B cell (primary cell): ENCODE data around the gene AKTIP. TPM values are rescaled to one million over a fixed set of nuclear protein-coding genes. Genes with fewer than 3 reads are reported as not detected.

Experiments used
- ATAC-seq: fragments of 200-7000 bp; cut with Tn5 transposase; one replicate; pipeline ENCODE4 v1.10.0; 2021; ENCODE audit warnings: low read depth, mild to moderate bottlenecking, moderate number of reproducible peaks, moderate library complexity
- CTCF ChIA-PET: fragments of 350-600 bp; sonication (Branson Sonifier 250); formaldehyde crosslinking; loops from one replicate; lab custom pipeline; 2021; ENCODE audit warnings: antibody characterized with exemption, inconsistent platforms; lab: Charles Lee
- POLR2A ChIA-PET: fragments of 350-600 bp; sonication (Branson Sonifier 250); formaldehyde crosslinking; loops from one replicate; lab custom pipeline; 2021; ENCODE audit warnings: antibody characterized with exemption; lab: Charles Lee
- DNase-seq: peaks from one replicate; pipeline ENCODE4 v3.0.0; 2013
- H2AFZ ChIP-seq: 2 replicates; pipeline ENCODE4 v1.6.1; 2012; ENCODE audit warnings: mild to moderate bottlenecking, low read depth, low read length; ENCODE audit not compliant: insufficient read depth, poor library complexity, severe bottlenecking
- H3K27ac ChIP-seq, 2 donors: 1 replicate in 1 of 2; 2 replicates in 1 of 2; pipeline ENCODE4 v1.5.1; 2012 to 2013; ENCODE audit warnings: low read length in 2 of 2, mild to moderate bottlenecking in 2 of 2, moderate library complexity in 1 of 2
- H3K27me3 ChIP-seq, 4 experiments: fragments of 200-600 bp in 1 of 4; sonication (generic) in 1 of 4; replicated peaks in 1 of 4; 1 replicate in 2 of 4; 2 replicates in 2 of 4; pipeline versions ENCODE4 v1.6.1 to v1.7.0; 2013 to 2016; ENCODE audit warnings: low read length in 3 of 4, mild to moderate bottlenecking in 2 of 4, mixed read lengths in 1 of 4, moderate library complexity in 1 of 4; ENCODE audit not compliant: insufficient read depth in 4 of 4, control insufficient read depth in 3 of 4; ENCODE audit errors: control extremely low read depth in 1 of 4
- H3K36me3 ChIP-seq, 2 experiments: replicated peaks in 1 of 2; 1 replicate in 1 of 2; 2 replicates in 1 of 2; pipeline versions ENCODE4 v1.6.1 to v1.7.1; 2013; ENCODE audit warnings: low read length in 1 of 2; ENCODE audit not compliant: insufficient read depth in 2 of 2, control insufficient read depth in 1 of 2; ENCODE audit errors: control extremely low read depth in 1 of 2, extremely low read depth in 1 of 2
- H3K4me1 ChIP-seq, 2 donors: fragments of 200-600 bp in 1 of 2; sonication (generic) in 1 of 2; 1 replicate in 1 of 2; 2 replicates in 1 of 2; pipeline versions ENCODE4 v1.5.1 to v1.6.1; 2013 to 2017; ENCODE audit warnings: low read length in 2 of 2; ENCODE audit not compliant: control insufficient read depth in 2 of 2, insufficient read depth in 2 of 2
- H3K4me2 ChIP-seq: replicated peaks from 2 replicates; pipeline ENCODE3; 2012; ENCODE audit warnings: mild to moderate bottlenecking, low read depth, low read length; ENCODE audit not compliant: poor library complexity, severe bottlenecking
- H3K4me3 ChIP-seq, 5 experiments: fragments of 200-600 bp in 1 of 5; sonication (generic) in 1 of 5; 1 replicate in 3 of 5; 2 replicates in 2 of 5; pipeline versions ENCODE4 v1.5.1 to v1.7.0; 2011 to 2016; ENCODE audit warnings: low read length in 4 of 5, mild to moderate bottlenecking in 4 of 5, low read depth in 2 of 5, control low read depth in 1 of 5, moderate library complexity in 1 of 5; ENCODE audit not compliant: insufficient read depth in 1 of 5; ENCODE audit errors: control extremely low read depth in 1 of 5, extremely low read depth in 1 of 5
- H3K79me2 ChIP-seq: fragments of 200-600 bp; sonication (generic); one replicate; pipeline ENCODE4 v1.6.0; 2016; ENCODE audit warnings: low read length; ENCODE audit not compliant: control insufficient read depth, insufficient read depth
- H3K9ac ChIP-seq: fragments of 200-600 bp; sonication (generic); 2 replicates; pipeline ENCODE4 v1.6.1; 2017; ENCODE audit warnings: mild to moderate bottlenecking, low read length, moderate library complexity
- H3K9me3 ChIP-seq, 3 donors: one replicate each; pipeline versions ENCODE4 v1.6.1 to v1.7.1; 2013; ENCODE audit warnings: low read length in 2 of 3; ENCODE audit not compliant: control insufficient read depth in 2 of 3, insufficient read depth in 1 of 3; ENCODE audit errors: control extremely low read depth in 1 of 3
- H4K20me1 ChIP-seq: 2 replicates; pipeline ENCODE4 v1.6.0; 2012; ENCODE audit warnings: mild to moderate bottlenecking, low read length; ENCODE audit not compliant: insufficient read depth, control insufficient read depth, poor library complexity, severe bottlenecking
- H3K27ac Mint-ChIP-seq: one replicate; pipeline ENCODE4 v1.8.0; 2021; ENCODE audit warnings: mixed read lengths
- H3K27me3 Mint-ChIP-seq: one replicate; pipeline ENCODE4 v1.8.0; 2021; ENCODE audit warnings: mixed read lengths
- H3K4me1 Mint-ChIP-seq: one replicate; pipeline ENCODE4 v1.8.0; 2021; ENCODE audit warnings: mixed read lengths
- H3K4me3 Mint-ChIP-seq: one replicate; pipeline ENCODE4 v1.8.0; 2021; ENCODE audit warnings: mixed read lengths
- H3K9me3 Mint-ChIP-seq: one replicate; pipeline ENCODE4 v1.8.0; 2022; ENCODE audit warnings: mixed read lengths; ENCODE audit not compliant: insufficient read depth
- CTCF ChIP-seq: fragments of 200-600 bp; IDR thresholded peaks from one replicate; pipeline ENCODE4 v1.8.0; 2022; ENCODE audit warnings: antibody characterized with exemption, mild to moderate bottlenecking
- EZH2 ChIP-seq: IDR thresholded peaks from 2 replicates; pipeline ENCODE4 v1.6.1; 2012; ENCODE audit warnings: borderline replicate concordance, low read depth, mild to moderate bottlenecking, moderate library complexity, low read length; ENCODE audit not compliant: insufficient read depth, poor library complexity, severe bottlenecking
- WGBS: methylation state at CpG from one replicate; pipeline ENCODE4 v1.1.5; 2013; ENCODE audit warnings: missing lambda C conversion rate; ENCODE audit not compliant: insufficient coverage; 5-methylcytosine and 5-hydroxymethylcytosine counted together
- intact Hi-C: fragments of 100-400 bp; cut with micrococcal nuclease; formaldehyde crosslinking; loops from one replicate; pipeline ENCODE4 v1.10.0; 2022
- polyA plus RNA-seq: library from polyadenylated mRNA; depleted of rRNA; stranded (reverse); fragments of >200 nt; gene quantifications from 2 replicates; pipeline ENCODE4 v1.2.3, GENCODE V29; 2012
- total RNA-seq, 2 donors: library from RNA; stranded (reverse); fragments of 120-200 nt in 1 of 2; gene quantifications; 1 replicate in 1 of 2; 2 replicates in 1 of 2; pipeline versions ENCODE4 v1.2.3 to v1.2.4, GENCODE V29; 2013 to 2022

AKTIP gene
- total and polyA plus RNA-seq, 2 donors (not counting 1 experiment from before 2014, with no cell fraction given) = 12.6 to 24.0 TPM

- H3K79me2 ChIP-seq = peaks cover 20% of the 10 kb centered on the region
- no peaks in the 10 kb centered on the region for H3K9me3 Mint-ChIP-seq
- POLR2A ChIA-PET = interaction anchor here (0.6 to 2.2 kb wide), 9 partner anchors 11 to 188 kb away, joined by 3 to 25 read pairs (median 6); partner anchors contain the start of gene RBL2
- H3K4me3 ChIP-seq = peak overlapping the region; percentile 52 to 90 (median 86)
- H3K27ac ChIP-seq = peak overlapping the region; percentile 82 to 83
- peak overlapping the region; percentile 96 for H2AFZ ChIP-seq
- H3K9me3 ChIP-seq = no peaks in the 10 kb centered on the region
- no peaks in the 10 kb centered on the region for H3K27me3 ChIP-seq
- peak; percentile 100 for DNase-seq
- TF ChIP-seq EZH2 (no peak), CTCF (no peak)
- H3K9ac ChIP-seq = peak overlapping the region; percentile 87
- H4K20me1 ChIP-seq = no peaks in the 10 kb centered on the region
- H3K4me3 Mint-ChIP-seq = peak overlapping the region; percentile 87
- peak overlapping the region; percentile 83 for H3K27ac Mint-ChIP-seq
- H3K4me1 Mint-ChIP-seq = peaks cover 31% of the 10 kb centered on the region
- H3K27me3 Mint-ChIP-seq = no peaks in the 10 kb centered on the region
- peaks cover 0 to 3% of the 10 kb centered on the region in 2 experiments for H3K36me3 ChIP-seq
- intact Hi-C loops = loop anchor here (1.0 to 5.0 kb wide), 4 partner anchors 15 to 441 kb away; partner anchors contain the start of gene RBL2
- H3K4me1 ChIP-seq = peaks cover 18 to 21% of the 10 kb centered on the region in 2 donors
- WGBS = 0% methylated on average over 43 of the region's 46 CpGs
- CTCF ChIA-PET = interaction anchor here (0.6 to 2.2 kb wide), 6 partner anchors 13 to 1312 kb away, joined by 3 to 6 read pairs (median 4); partner anchors contain the start of gene RBL2
- peak; percentile 91 for ATAC-seq
- H3K4me2 ChIP-seq = peak overlapping the region; percentile 92
These were observed 388 bp upstream of the AKTIP start for GRCh38 chr16:53503270-53503923.

- no peak overlapping the region for H3K27ac Mint-ChIP-seq
- Histone ChIP-seq H4K20me1 (no peaks in the 10 kb centered on the region), H2AFZ (no peak overlapping the region), H3K4me1 (peaks cover 18 to 21% of the 10 kb centered on the region in 2 donors), H3K4me2 (peak overlapping the region; percentile 96), H3K4me3 (no peak overlapping the region), H3K9me3 (no peaks in the 10 kb centered on the region), H3K79me2 (peaks cover 20% of the 10 kb centered on the region), H3K9ac (no peak overlapping the region), H3K27me3 (no peaks in the 10 kb centered on the region), H3K27ac (no peak overlapping the region), H3K36me3 (peaks cover 0 to 22% of the 10 kb centered on the region in 2 experiments)
- intact Hi-C loops = loop anchor here (5.0 kb wide), 1 partner anchor 439 kb away; no protein-coding TSS in a partner anchor
- no peak for DNase-seq
- ATAC-seq = no peak
- peaks cover 31% of the 10 kb centered on the region for H3K4me1 Mint-ChIP-seq
- H3K9me3 Mint-ChIP-seq = no peaks in the 10 kb centered on the region
- H3K4me3 Mint-ChIP-seq = peak overlapping the region; percentile 95
- WGBS = 93% methylated on average over 8 of the region's 9 CpGs
- TF ChIP-seq EZH2 (no peak), CTCF (no peak)
- H3K27me3 Mint-ChIP-seq = no peaks in the 10 kb centered on the region
- CTCF ChIA-PET = no interaction called here
- POLR2A ChIA-PET = no interaction called here
These were observed 1.7 kb downstream of the AKTIP start for GRCh38 chr16:53501216-53501859.
